HG03521 (cell line): Measurements from ENCODE around the gene COLEC11.
A peak's percentile ranks its signal among the peaks of the same experiment; 100 is the strongest.

Experiments
- ATAC-seq: cut with Tn5 transposase; IDR thresholded peaks from one replicate; pipeline ENCODE4 v1.9.1; 2021; ENCODE audit warnings: mild to moderate bottlenecking, moderate library complexity; ENCODE audit not compliant: unreplicated experiment

The COLEC11 gene

GRCh38 chr2:3584608-3585260 lies 10.2 kb upstream of the COLEC11 start:
- ATAC-seq, result no peak

GRCh38 chr2:3585261-3586109 lies 9.4 kb upstream of the COLEC11 start:
- ATAC-seq, result no peak

- ATAC-seq, result no peak
Measured at GRCh38 chr2:3586220-3586619, 8.7 kb upstream of the COLEC11 start.

- no peak for ATAC-seq
Measured at GRCh38 chr2:3587021-3587420, 7.9 kb upstream of the COLEC11 start.

- ATAC-seq, result no peak
Measured at GRCh38 chr2:3587432-3587831, 7.5 kb upstream of the COLEC11 start.

GRCh38 chr2:3588084-3588483 lies 6.8 kb upstream of the COLEC11 start:
- no peak for ATAC-seq

GRCh38 chr2:3589086-3589485 lies 5.8 kb upstream of the COLEC11 start:
- ATAC-seq, result no peak

GRCh38 chr2:3595404-3595803 lies 492 bp downstream of the COLEC11 start:
- no peak for ATAC-seq

GRCh38 chr2:3595985-3596384 lies 1.1 kb downstream of the COLEC11 start:
- peak; percentile 61 for ATAC-seq

GRCh38 chr2:3596901-3597417 lies 2.0 kb downstream of the COLEC11 start:
- no peak for ATAC-seq

GRCh38 chr2:3597567-3597966 lies 2.7 kb downstream of the COLEC11 start:
- peak; percentile 45 for ATAC-seq

GRCh38 chr2:3598197-3598910 lies 3.4 kb downstream of the COLEC11 start:
- no peak for ATAC-seq

GRCh38 chr2:3598912-3599854 lies 4.3 kb downstream of the COLEC11 start:
- ATAC-seq, result no peak

GRCh38 chr2:3600256-3600855 lies 5.4 kb downstream of the COLEC11 start:
- ATAC-seq, result no peak

- no peak for ATAC-seq
Measured at GRCh38 chr2:3601561-3602271, 6.8 kb downstream of the COLEC11 start.

- ATAC-seq, result no peak
Measured at GRCh38 chr2:3602553-3603339, 7.8 kb downstream of the COLEC11 start.

- no peak for ATAC-seq
Measured at GRCh38 chr2:3603536-3604206, 8.8 kb downstream of the COLEC11 start.
